Retinal pigment epithelial cell (primary cell): ENCODE results near the gene NFASC.

Experiments
- DNase-seq: peaks from one replicate; pipeline ENCODE4 v3.0.0-alpha.2; 2010; ENCODE audit warnings: low read depth
- H3K4me3 ChIP-seq: 2 replicates; pipeline ENCODE4 v1.5.1; 2011; ENCODE audit warnings: mild to moderate bottlenecking, low read length, control low read depth, moderate library complexity
- TF ChIP-seq, protein P1 (sequence below): conservative IDR thresholded peaks from 2 replicates; pipeline ENCODE4 v1.5.1; 2011; ENCODE audit warnings: low read depth, low read length, control low read depth, inconsistent platforms

NFASC gene

DNA sequence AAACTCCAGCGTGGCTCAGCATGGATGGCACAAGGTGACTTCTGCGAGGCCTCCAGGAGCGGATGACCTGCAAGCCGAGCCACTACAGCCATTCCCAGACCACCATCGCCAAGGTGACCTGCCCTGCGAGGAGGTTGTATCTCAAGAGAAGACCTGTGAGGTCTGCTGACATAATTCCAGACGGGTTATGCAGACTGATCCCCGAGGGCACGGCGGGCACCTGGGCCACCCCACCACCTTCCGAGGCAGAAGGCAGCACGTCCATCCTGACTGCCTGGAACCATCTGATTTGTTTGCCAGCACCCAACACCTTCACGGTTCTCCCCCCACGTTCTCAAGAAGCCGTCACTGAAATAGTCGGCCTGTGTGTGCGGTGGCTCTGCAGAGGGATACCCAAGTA is 115.5 kb downstream of the NFASC start:
- TF ChIP-seq, protein P1, sequence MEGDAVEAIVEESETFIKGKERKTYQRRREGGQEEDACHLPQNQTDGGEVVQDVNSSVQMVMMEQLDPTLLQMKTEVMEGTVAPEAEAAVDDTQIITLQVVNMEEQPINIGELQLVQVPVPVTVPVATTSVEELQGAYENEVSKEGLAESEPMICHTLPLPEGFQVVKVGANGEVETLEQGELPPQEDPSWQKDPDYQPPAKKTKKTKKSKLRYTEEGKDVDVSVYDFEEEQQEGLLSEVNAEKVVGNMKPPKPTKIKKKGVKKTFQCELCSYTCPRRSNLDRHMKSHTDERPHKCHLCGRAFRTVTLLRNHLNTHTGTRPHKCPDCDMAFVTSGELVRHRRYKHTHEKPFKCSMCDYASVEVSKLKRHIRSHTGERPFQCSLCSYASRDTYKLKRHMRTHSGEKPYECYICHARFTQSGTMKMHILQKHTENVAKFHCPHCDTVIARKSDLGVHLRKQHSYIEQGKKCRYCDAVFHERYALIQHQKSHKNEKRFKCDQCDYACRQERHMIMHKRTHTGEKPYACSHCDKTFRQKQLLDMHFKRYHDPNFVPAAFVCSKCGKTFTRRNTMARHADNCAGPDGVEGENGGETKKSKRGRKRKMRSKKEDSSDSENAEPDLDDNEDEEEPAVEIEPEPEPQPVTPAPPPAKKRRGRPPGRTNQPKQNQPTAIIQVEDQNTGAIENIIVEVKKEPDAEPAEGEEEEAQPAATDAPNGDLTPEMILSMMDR = no peak

DNA sequence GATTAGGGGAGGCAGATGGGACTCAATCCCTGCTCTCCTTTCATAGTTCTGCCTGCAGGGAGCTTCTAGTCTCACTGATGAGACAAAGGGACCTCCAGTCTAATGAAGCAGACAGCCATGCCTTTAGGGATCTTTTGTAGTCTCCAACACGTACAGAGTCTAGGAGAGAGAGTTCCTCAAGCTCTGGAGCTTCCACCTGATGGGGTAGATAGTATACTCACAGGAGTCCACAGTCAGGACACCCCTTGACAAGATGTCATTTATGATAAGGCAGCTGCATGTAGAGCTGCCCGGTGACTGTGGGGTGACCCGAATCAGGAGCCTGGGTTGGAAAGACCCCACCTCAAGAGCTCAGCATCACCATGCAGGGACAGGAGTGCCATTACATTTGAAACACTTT is 117.0 kb downstream of the NFASC start:
- H3K4me3 ChIP-seq = no peak overlapping the region
- no peak for DNase-seq
- TF ChIP-seq, protein P1 = no peak

More for the DNA sequence above, 115.5 kb downstream of the NFASC start:
- DNase-seq = no peak
- H3K4me3 ChIP-seq = no peak overlapping the region

DNA sequence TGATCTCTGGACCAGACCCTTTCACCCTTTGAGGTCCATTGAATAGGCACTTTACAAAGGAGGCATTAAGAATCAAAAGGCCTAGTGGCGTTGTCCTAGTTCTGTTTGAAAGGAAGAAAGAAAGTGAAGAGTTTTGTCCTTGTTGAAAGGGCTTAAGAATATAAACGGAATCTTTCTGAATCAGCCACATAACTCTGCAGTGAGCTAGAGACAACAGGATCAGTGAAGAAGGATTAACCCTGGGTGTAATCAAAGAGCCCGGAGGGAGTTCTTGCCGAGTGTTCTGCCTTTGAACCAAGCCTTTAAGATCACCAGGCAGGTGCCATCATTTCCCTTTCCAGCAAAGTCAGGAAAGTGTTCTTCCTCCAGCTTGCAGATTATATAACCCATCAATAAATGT is 117.5 kb downstream of the NFASC start:
- no peak for DNase-seq
- TF ChIP-seq, protein P1 = no peak
- H3K4me3 ChIP-seq = no peak overlapping the region

DNA sequence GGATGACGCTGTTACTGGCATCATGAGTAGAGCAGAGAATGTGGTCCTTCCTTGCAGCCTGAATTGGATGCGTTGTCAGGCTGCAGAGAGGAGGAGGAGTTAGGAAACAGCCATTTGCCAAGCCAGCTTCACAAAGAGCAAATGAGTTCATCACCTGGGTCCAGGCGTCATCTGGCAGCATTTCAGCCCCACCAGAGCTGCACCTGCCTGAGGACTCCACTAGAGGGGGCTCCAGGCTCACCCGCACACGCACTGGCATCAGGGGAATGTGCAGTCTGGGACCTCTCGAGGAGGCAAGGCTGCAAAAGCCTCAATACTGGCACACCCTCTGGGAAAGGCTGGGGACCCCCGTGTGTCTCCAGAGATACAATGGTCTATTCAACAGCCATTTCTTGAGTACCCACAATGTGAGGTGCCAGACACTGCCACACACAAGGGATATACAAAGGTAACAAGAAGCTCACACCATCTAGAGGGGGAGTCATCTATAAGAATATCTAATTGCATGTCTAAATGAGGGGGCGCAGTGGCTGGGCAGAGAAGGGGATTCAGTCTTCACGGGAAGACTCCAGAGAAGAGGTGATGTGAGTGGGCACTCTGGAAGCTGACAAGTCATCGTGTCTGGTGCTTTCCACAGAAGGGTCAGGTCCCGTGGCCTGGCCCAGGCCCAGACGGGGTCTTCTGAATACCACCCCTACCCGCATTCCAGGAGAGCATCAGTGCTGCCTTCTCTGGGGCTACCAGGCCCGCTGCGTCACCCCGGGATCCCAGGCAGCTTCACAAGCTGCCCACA is 118.8 kb downstream of the NFASC start:
- H3K4me3 ChIP-seq = no peak overlapping the region
- no peak for DNase-seq
- TF ChIP-seq, protein P1 = peak; percentile 100

DNA sequence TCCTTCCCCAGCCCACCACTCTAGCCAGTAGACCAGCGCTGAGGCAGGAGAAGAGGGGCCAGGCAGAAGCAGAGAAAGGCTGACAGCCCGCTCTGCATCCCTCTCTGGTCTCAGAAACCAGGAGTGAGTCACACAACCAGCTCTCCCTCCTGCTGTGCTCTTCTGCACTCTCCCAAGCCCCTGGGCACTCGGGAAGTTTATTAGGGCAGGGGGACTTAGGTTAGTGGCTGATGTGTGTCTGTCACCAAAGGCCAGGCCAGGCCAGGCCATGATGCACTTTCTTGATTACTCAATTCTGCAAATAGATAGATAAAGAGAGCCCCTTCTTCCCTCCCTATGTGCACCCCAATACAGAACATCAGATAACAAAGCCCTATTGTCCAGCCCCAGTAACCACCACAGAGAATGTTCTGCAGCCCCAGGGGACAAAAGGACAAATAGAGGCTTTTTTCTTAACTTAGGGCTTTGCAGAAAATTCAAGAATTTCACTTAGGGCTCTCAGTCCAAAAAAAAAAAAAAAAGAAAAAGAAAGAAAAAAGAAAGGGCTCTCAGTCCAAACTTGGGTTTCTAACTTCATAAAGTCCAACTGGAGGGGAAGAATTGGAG is 119.5 kb downstream of the NFASC start:
- TF ChIP-seq, protein P1 = no peak
- DNase-seq = no peak
- H3K4me3 ChIP-seq = no peak overlapping the region

DNA sequence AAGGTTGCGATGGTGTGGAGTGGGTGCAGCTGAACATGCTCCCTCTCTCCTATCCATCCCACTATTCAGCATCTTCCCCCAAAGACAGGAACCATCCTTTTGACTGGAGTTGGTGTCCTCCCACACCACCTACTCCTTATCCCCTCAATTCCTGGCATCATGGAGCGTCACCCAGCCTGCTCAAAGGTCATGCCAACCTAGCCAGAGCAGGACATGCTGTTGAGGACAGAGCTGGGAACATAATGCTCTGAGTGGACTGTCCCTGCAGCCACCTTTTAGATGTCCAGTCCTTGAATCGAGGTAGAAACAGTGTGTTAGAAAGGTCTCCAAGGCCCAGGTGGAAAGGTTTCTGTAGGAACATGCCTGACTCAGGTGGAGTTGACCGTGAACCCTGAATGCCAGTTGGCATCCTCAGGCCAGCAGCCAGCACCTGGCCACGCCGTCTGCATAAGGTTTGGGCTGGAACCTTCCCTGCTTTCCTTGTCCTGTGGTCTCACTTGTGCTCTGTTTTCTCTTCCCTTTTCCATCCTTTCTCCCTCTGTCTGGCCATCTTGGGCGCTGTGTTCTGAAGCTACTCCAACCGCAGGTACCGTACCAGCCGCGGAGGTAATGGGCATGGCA is 120.2 kb downstream of the NFASC start:
- DNase-seq = no peak
- H3K4me3 ChIP-seq = no peak overlapping the region
- TF ChIP-seq, protein P1 = no peak
